H1 (cell line): ENCODE results near the gene MYH9. TPM values are rescaled to one million over a fixed set of nuclear protein-coding genes. Genes with fewer than 3 reads are reported as not detected.
A peak's percentile ranks its signal among the peaks of the same experiment; 100 is the strongest.

Experiments
- CBX5 ChIP-seq: fragments of 300-800, 300-1000 bp; sonication (generic); IDR thresholded peaks from 2 replicates; pipeline ENCODE4 v1.7.1; 2016; ENCODE audit warnings: antibody characterized with exemption, low read length, low read depth
- CEBPB ChIP-seq: IDR thresholded peaks from 2 replicates; pipeline ENCODE4 v1.6.1; 2012; ENCODE audit warnings: low read depth, low read length
- CHD2 ChIP-seq: IDR thresholded peaks from 2 replicates; pipeline ENCODE4 v1.6.1; 2012; ENCODE audit warnings: low read length, improper control_type of control experiment
- MAX ChIP-seq: IDR thresholded peaks from 2 replicates; pipeline ENCODE4 v1.6.1; 2012; ENCODE audit warnings: inconsistent platforms
- NANOG ChIP-seq: IDR thresholded peaks from 2 replicates; pipeline ENCODE4 v1.6.1; 2011; ENCODE audit warnings: low read length, low read depth, mild to moderate bottlenecking, inconsistent platforms; ENCODE audit not compliant: insufficient read depth, poor library complexity, severe bottlenecking
- POLR2A ChIP-seq, 2 experiments: IDR thresholded peaks; 1 replicate in 1 of 2; 2 replicates in 1 of 2; pipeline ENCODE4 v1.6.1; 2011; ENCODE audit warnings: low read depth in 2 of 2, low read length in 2 of 2, mild to moderate bottlenecking in 2 of 2; ENCODE audit errors: control extremely low read depth in 1 of 2
- SAP30 ChIP-seq: fragments of 300-600 bp; sonication (generic); IDR thresholded peaks from 2 replicates; pipeline ENCODE4 v1.7.1; 2012; ENCODE audit warnings: low read length, moderate library complexity, mild to moderate bottlenecking, inconsistent platforms; ENCODE audit not compliant: insufficient read depth, insufficient replicate concordance
- SIN3A ChIP-seq, 2 experiments: IDR thresholded peaks in 1 of 2; conservative IDR thresholded peaks in 1 of 2; 2 replicates each; pipeline ENCODE4 v1.6.1; 2011 to 2012; ENCODE audit warnings: low read length in 2 of 2, improper control_type of control experiment in 1 of 2, low read depth in 1 of 2, mild to moderate bottlenecking in 1 of 2
- SIRT6 ChIP-seq: IDR thresholded peaks from one replicate; pipeline ENCODE4 v1.7.1; 2012; ENCODE audit warnings: low read length, inconsistent platforms
- SP2 ChIP-seq: IDR thresholded peaks from 2 replicates; pipeline ENCODE4 v1.6.1; 2012; ENCODE audit warnings: mild to moderate bottlenecking, low read length, inconsistent platforms
- polyA plus RNA-seq, 7 experiments: library from polyadenylated mRNA; depleted of rRNA in 3 of 7; stranded (reverse) in 5 of 7; unstranded in 2 of 7; fragments of >200 nt in 5 of 7; fragments of 200-250 nt in 2 of 7; gene quantifications; 1 replicate in 5 of 7; 2 replicates in 1 of 7; 4 replicates in 1 of 7; pipeline versions ENCODE4 v1.2.1 to v1.2.3, GENCODE V29; 2011 to 2013; ENCODE audit warnings: missing spikeins in 2 of 7, mixed read lengths in 2 of 7
- total RNA-seq: library from RNA; stranded (reverse); fragmentation: NEBNext Ultra II Directional; extraction: Animal tissue kit (Norgen Biotek cat#: 25700); gene quantifications from 2 replicates; pipeline ENCODE4 v1.2.1, GENCODE V29; 2021
- TF ChIP-seq, protein P1 (sequence below): IDR thresholded peaks from 2 replicates; pipeline ENCODE4 v1.6.1; 2012; ENCODE audit warnings: low read length, inconsistent platforms
- TF ChIP-seq, protein P2 (sequence below), 3 experiments: IDR thresholded peaks; 1 replicate in 2 of 3; 2 replicates in 1 of 3; pipeline versions ENCODE4 v1.5.1 to v1.6.1; 2011; ENCODE audit warnings: low read length in 3 of 3, mild to moderate bottlenecking in 3 of 3, inconsistent platforms in 2 of 3, low read depth in 1 of 3, moderate library complexity in 1 of 3; ENCODE audit not compliant: insufficient read depth in 1 of 3; ENCODE audit errors: control extremely low read depth in 1 of 3

The MYH9 gene
- total and polyA plus RNA-seq, 2 of the 8 experiments (the other 6 are each of a cell fraction or from before 2014, with no cell fraction given) = 24.9 to 322 TPM

DNA sequence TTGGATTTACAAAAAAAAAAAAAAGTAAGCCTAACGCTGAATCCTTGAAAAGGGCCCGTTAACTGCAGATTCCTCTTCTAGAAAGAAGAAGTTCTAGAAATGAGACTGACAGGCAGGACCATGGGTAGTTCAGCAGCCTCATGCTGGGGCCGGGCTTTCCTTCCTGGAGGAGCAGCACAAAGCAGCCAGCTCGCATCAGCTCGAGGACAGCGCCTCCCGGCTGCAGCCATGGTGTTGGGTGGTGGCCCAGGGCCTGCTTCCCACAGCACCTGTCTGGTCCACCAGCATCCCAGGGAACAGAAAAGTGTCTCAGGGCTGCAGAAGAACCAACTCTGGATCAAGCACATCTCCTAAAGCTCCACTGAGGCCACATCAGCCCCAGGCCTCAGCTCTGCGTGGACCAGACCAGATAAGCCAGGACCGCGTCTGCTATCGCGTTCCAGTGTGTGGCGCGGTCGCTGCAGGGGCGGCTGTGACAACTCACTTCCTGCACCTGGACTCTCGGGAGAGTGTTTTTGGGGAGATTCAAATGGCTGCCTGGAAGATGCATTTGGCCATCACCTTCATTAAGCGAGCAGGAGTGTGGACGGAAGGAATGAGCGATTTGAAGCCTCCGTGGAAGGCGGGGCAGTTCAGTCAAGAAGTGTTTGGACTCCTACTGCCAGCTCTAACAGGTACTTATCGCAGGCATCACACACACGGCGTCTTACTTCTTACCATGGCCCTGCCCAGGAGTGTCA is 53.5 kb downstream of the MYH9 start (continued):
- TF ChIP-seq, protein P1, sequence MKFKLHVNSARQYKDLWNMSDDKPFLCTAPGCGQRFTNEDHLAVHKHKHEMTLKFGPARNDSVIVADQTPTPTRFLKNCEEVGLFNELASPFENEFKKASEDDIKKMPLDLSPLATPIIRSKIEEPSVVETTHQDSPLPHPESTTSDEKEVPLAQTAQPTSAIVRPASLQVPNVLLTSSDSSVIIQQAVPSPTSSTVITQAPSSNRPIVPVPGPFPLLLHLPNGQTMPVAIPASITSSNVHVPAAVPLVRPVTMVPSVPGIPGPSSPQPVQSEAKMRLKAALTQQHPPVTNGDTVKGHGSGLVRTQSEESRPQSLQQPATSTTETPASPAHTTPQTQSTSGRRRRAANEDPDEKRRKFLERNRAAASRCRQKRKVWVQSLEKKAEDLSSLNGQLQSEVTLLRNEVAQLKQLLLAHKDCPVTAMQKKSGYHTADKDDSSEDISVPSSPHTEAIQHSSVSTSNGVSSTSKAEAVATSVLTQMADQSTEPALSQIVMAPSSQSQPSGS = no peak
- no peak for TF ChIP-seq SIRT6
- TF ChIP-seq CBX5 = no peak
- TF ChIP-seq, protein P2, sequence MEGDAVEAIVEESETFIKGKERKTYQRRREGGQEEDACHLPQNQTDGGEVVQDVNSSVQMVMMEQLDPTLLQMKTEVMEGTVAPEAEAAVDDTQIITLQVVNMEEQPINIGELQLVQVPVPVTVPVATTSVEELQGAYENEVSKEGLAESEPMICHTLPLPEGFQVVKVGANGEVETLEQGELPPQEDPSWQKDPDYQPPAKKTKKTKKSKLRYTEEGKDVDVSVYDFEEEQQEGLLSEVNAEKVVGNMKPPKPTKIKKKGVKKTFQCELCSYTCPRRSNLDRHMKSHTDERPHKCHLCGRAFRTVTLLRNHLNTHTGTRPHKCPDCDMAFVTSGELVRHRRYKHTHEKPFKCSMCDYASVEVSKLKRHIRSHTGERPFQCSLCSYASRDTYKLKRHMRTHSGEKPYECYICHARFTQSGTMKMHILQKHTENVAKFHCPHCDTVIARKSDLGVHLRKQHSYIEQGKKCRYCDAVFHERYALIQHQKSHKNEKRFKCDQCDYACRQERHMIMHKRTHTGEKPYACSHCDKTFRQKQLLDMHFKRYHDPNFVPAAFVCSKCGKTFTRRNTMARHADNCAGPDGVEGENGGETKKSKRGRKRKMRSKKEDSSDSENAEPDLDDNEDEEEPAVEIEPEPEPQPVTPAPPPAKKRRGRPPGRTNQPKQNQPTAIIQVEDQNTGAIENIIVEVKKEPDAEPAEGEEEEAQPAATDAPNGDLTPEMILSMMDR (IDR thresholded peaks at IDR 0.05; ENCODE audit: control extremely low read depth in 1 of 3, insufficient read depth in 1 of 3, low read depth in 1 of 3, low read length in 3 of 3) = peak; percentile 53 to 79 (median 74); a peak in 3 of 4 replicates
- no peak for TF ChIP-seq SP2
- peak in 1 of 2 experiments; percentile 40; a peak in 1 of 3 replicates for TF ChIP-seq POLR2A (IDR thresholded peaks at IDR 0.05; ENCODE audit: control extremely low read depth in 1 of 2, low read depth in 2 of 2, low read length in 2 of 2)
- no peak for TF ChIP-seq SIN3A (conservative IDR thresholded peaks at IDR 0.05 in 1 of 2, IDR thresholded peaks at IDR 0.05 in 1 of 2; ENCODE audit: low read depth in 1 of 2, low read length in 2 of 2)
- no peak for TF ChIP-seq CEBPB
- TF ChIP-seq NANOG = no peak
- TF ChIP-seq SAP30 = no peak
- no peak for TF ChIP-seq CHD2
- peak; percentile 36; the same call in 1 of the 2 replicates for TF ChIP-seq MAX
- TF ChIP-seq, all 59 proteins: peak for 7
